ENCODE measurements around the gene CDC27. TPM values are rescaled to one million over a fixed set of nuclear protein-coding genes. Genes with fewer than 3 reads are reported as not detected.

The CDC27 gene
- total and polyA plus RNA-seq, 2 donors (not counting 3 experiments of a cell fraction or from before 2014, with no cell fraction given) = 76.1 to 172 TPM

DNA sequence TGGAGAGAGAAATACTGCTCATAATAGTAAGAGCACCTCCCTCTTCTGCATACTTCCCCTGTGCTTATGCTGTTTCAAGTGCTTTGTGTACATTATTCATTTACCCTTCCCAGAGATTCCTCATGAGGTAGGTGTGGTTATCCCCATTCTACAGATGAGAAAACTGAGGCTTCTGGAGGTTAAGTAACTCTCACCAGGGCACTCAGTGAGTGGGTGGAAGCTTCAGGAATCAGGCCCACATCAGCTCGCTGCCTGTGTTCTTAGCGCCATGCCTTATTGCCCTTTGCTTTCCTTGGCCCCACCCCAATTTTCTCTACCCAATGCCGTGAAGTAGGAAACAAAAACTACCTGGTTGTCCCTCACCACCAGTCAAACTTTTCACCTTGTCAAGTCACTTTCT is 46.4 kb upstream of the CDC27 start:
- Histone ChIP-seq H3K4me3 (replicated peaks in 1 of 3; ENCODE audit: insufficient read depth in 1 of 3, low read depth in 1 of 3, low read length in 3 of 3) (no peak overlapping the region), H3K9ac (replicated peaks; ENCODE audit: extremely low read depth, insufficient read depth, low read length) (no peak overlapping the region), H4K20me1 (replicated peaks; ENCODE audit: control insufficient read depth, extremely low read depth, insufficient read depth, low read length) (no peaks in the 10 kb centered on the region), H3K4me2 (ENCODE audit: insufficient read depth, low read length) (no peak overlapping the region), H3K36me3 (ENCODE audit: control insufficient read depth in 2 of 2, extremely low read depth in 1 of 2, insufficient read depth in 2 of 2, low read length in 2 of 2) (no peaks in the 10 kb centered on the region), H3K9me1 (replicated peaks; ENCODE audit: control insufficient read depth, extremely low read depth, insufficient read depth, low read length) (no peaks in the 10 kb centered on the region), H3K4me1 (ENCODE audit: control insufficient read depth, extremely low read depth, insufficient read depth, low read length) (peaks cover 15% of the 10 kb centered on the region), H3K27ac (ENCODE audit: insufficient read depth, low read depth, low read length) (no peak overlapping the region), H2AFZ (ENCODE audit: low read depth, low read length) (no peak overlapping the region), H3K79me2 (ENCODE audit: control insufficient read depth, insufficient read depth, low read length) (no peaks in the 10 kb centered on the region), H3K9me3 (replicated peaks; ENCODE audit: control insufficient read depth, insufficient read depth, low read length) (no peaks in the 10 kb centered on the region), H3K27me3 (ENCODE audit: control insufficient read depth in 2 of 2, insufficient read depth in 2 of 2, low read length in 2 of 2) (no peaks in the 10 kb centered on the region)
- FAIRE-seq = no peak
- TF ChIP-seq, protein P1, sequence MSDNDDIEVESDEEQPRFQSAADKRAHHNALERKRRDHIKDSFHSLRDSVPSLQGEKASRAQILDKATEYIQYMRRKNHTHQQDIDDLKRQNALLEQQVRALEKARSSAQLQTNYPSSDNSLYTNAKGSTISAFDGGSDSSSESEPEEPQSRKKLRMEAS (IDR thresholded peaks at IDR 0.05; ENCODE audit: insufficient read depth, insufficient read length) = no peak
- TF ChIP-seq, protein P2, sequence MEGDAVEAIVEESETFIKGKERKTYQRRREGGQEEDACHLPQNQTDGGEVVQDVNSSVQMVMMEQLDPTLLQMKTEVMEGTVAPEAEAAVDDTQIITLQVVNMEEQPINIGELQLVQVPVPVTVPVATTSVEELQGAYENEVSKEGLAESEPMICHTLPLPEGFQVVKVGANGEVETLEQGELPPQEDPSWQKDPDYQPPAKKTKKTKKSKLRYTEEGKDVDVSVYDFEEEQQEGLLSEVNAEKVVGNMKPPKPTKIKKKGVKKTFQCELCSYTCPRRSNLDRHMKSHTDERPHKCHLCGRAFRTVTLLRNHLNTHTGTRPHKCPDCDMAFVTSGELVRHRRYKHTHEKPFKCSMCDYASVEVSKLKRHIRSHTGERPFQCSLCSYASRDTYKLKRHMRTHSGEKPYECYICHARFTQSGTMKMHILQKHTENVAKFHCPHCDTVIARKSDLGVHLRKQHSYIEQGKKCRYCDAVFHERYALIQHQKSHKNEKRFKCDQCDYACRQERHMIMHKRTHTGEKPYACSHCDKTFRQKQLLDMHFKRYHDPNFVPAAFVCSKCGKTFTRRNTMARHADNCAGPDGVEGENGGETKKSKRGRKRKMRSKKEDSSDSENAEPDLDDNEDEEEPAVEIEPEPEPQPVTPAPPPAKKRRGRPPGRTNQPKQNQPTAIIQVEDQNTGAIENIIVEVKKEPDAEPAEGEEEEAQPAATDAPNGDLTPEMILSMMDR (IDR thresholded peaks at IDR 0.05; ENCODE audit: extremely low read depth in 1 of 2, insufficient read depth in 1 of 2, low read depth in 1 of 2, low read length in 2 of 2) = no peak
- TF ChIP-seq GATA2 (IDR thresholded peaks at IDR 0.05; ENCODE audit: insufficient read depth, insufficient read length, low read depth, low read length) = no peak
- TF ChIP-seq MYC (IDR thresholded peaks at IDR 0.05; ENCODE audit: low read depth, low read length) = no peak
- no peak for TF ChIP-seq JUN (IDR thresholded peaks at IDR 0.05; ENCODE audit: borderline replicate concordance, insufficient read depth, insufficient read length, low read depth)
- intact Hi-C loops (cut with micrococcal nuclease) = no loop called here
- BruUV-seq (replicated peaks) = no TSS peak
- dilution Hi-C loops (cut with MboI; ENCODE audit: extremely low pct_ligation_motif_present, low sequenced_read_pairs) = no loop called here
- no peak for DNase-seq (ENCODE audit: low read depth, low spot score)
- ChIA-PET POLR2A (no interaction called here), CTCF (interaction anchor here (2.8 kb wide), 1 partner anchor 80 kb away, joined by 12 read pairs; no protein-coding TSS in a partner anchor)

DNA sequence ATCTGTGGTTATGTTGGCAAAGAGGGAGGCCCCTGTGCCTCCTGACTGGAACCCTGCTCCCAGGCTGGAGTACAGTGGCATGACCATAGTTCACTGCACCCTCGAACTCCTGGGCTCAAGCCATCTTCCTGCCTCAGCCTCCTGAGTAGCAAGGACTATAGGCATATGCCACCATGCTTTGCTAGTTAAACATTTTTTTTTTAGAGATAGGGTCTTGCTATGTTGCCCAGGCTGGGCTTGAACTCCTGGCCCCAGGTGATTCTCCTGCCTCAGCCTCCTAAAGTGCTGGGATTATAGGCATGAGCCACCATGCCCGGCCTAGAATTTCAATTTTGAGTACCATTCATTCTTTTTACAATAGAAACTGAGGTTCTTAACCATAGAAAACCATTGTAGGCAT is 43.4 kb upstream of the CDC27 start:
- ChIA-PET POLR2A (no interaction called here), CTCF (interaction anchor here (2.6 to 4.5 kb wide), 2 partner anchors 83 kb away, joined by 20 to 120 read pairs; no protein-coding TSS in a partner anchor)
- DNase-seq (ENCODE audit: low read depth, low spot score) = no peak
- H3K9me3 ChIP-seq (replicated peaks; ENCODE audit: control insufficient read depth, insufficient read depth, low read length) = no peaks in the 10 kb centered on the region
- peaks cover 11% of the 10 kb centered on the region for H3K4me1 ChIP-seq (ENCODE audit: control insufficient read depth, extremely low read depth, insufficient read depth, low read length)
- H3K9me1 ChIP-seq (replicated peaks; ENCODE audit: control insufficient read depth, extremely low read depth, insufficient read depth, low read length) = no peaks in the 10 kb centered on the region
- H3K36me3 ChIP-seq (ENCODE audit: control insufficient read depth in 2 of 2, extremely low read depth in 1 of 2, insufficient read depth in 2 of 2, low read length in 2 of 2) = no peaks in the 10 kb centered on the region
- dilution Hi-C loops (cut with MboI; ENCODE audit: extremely low pct_ligation_motif_present, low sequenced_read_pairs) (no loop called here), intact Hi-C loops (cut with micrococcal nuclease) (no loop called here)
- H2AFZ ChIP-seq (ENCODE audit: low read depth, low read length) = no peak overlapping the region
- H3K9ac ChIP-seq (replicated peaks; ENCODE audit: extremely low read depth, insufficient read depth, low read length) = no peak overlapping the region
- H3K79me2 ChIP-seq (ENCODE audit: control insufficient read depth, insufficient read depth, low read length) = no peaks in the 10 kb centered on the region
- H3K27ac ChIP-seq (ENCODE audit: insufficient read depth, low read depth, low read length) = no peak overlapping the region
- H3K27me3 ChIP-seq (ENCODE audit: control insufficient read depth in 2 of 2, insufficient read depth in 2 of 2, low read length in 2 of 2) = no peaks in the 10 kb centered on the region
- H3K4me3 ChIP-seq (replicated peaks in 1 of 3; ENCODE audit: insufficient read depth in 1 of 3, low read depth in 1 of 3, low read length in 3 of 3) = no peak overlapping the region
- no peak for TF ChIP-seq EZH2 (IDR thresholded peaks at IDR 0.05; ENCODE audit: borderline replicate concordance, low read depth, low read length, severe bottlenecking)
- TF ChIP-seq GATA2 (IDR thresholded peaks at IDR 0.05; ENCODE audit: insufficient read depth, insufficient read length, low read depth, low read length) = no peak
- TF ChIP-seq, protein P1 (IDR thresholded peaks at IDR 0.05; ENCODE audit: insufficient read depth, insufficient read length) = no peak
- no peak for TF ChIP-seq FOS (IDR thresholded peaks at IDR 0.05; ENCODE audit: borderline replicate concordance, insufficient read depth, low read length)
- no peak for TF ChIP-seq JUN (IDR thresholded peaks at IDR 0.05; ENCODE audit: borderline replicate concordance, insufficient read depth, insufficient read length, low read depth)
- no peak for TF ChIP-seq POLR2A (IDR thresholded peaks at IDR 0.05; ENCODE audit: low read depth, low read length)
- no peak for TF ChIP-seq POLR2AphosphoS5 (IDR thresholded peaks at IDR 0.05; ENCODE audit: insufficient read depth, low read depth, low read length)
- TF ChIP-seq MYC (IDR thresholded peaks at IDR 0.05; ENCODE audit: low read depth, low read length) = no peak
- TF ChIP-seq, protein P2 (IDR thresholded peaks at IDR 0.05; ENCODE audit: extremely low read depth in 1 of 2, insufficient read depth in 1 of 2, low read depth in 1 of 2, low read length in 2 of 2) = no peak
- H3K4me2 ChIP-seq (ENCODE audit: insufficient read depth, low read length) = no peak overlapping the region
- no peak for FAIRE-seq
- no peaks in the 10 kb centered on the region for H4K20me1 ChIP-seq (replicated peaks; ENCODE audit: control insufficient read depth, extremely low read depth, insufficient read depth, low read length)
- BruUV-seq (replicated peaks) = no TSS peak
